ENCODE measurements around the gene ACSM6.

GRCh38 chr10:95273393-95274312 is 79.6 kb downstream of the ACSM6 start:
- TF ChIP-seq, protein P1, sequence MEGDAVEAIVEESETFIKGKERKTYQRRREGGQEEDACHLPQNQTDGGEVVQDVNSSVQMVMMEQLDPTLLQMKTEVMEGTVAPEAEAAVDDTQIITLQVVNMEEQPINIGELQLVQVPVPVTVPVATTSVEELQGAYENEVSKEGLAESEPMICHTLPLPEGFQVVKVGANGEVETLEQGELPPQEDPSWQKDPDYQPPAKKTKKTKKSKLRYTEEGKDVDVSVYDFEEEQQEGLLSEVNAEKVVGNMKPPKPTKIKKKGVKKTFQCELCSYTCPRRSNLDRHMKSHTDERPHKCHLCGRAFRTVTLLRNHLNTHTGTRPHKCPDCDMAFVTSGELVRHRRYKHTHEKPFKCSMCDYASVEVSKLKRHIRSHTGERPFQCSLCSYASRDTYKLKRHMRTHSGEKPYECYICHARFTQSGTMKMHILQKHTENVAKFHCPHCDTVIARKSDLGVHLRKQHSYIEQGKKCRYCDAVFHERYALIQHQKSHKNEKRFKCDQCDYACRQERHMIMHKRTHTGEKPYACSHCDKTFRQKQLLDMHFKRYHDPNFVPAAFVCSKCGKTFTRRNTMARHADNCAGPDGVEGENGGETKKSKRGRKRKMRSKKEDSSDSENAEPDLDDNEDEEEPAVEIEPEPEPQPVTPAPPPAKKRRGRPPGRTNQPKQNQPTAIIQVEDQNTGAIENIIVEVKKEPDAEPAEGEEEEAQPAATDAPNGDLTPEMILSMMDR (IDR thresholded peaks at IDR 0.05 in 4 of 5, conservative IDR thresholded peaks at IDR 0.05 in 1 of 5), result no peak
- TF ChIP-seq POLR2A (IDR thresholded peaks at IDR 0.05), result peak; percentile 39 to 85
